Stimulated activated CD8-positive, alpha-beta memory T cell treated with anti-CD3 and anti-CD28 coated beads, Interleukin-7, amount 100 ng/mL, for 48 hours (primary cell): ENCODE results near the gene CHCHD1.
"Not testable (repeated sequence)": the region's sequence is repeated elsewhere in the genome, so short reads cannot be mapped to it uniquely, and the experiment has no call there.

ENCODE experiments used
- DNase-seq, 2 donors: peaks; one replicate each; pipeline ENCODE4 v3.0.0-alpha.2; 2020; ENCODE audit warnings: low read depth in 1 of 2; ENCODE audit errors: extremely low read depth in 1 of 2

Gene CHCHD1

DNA sequence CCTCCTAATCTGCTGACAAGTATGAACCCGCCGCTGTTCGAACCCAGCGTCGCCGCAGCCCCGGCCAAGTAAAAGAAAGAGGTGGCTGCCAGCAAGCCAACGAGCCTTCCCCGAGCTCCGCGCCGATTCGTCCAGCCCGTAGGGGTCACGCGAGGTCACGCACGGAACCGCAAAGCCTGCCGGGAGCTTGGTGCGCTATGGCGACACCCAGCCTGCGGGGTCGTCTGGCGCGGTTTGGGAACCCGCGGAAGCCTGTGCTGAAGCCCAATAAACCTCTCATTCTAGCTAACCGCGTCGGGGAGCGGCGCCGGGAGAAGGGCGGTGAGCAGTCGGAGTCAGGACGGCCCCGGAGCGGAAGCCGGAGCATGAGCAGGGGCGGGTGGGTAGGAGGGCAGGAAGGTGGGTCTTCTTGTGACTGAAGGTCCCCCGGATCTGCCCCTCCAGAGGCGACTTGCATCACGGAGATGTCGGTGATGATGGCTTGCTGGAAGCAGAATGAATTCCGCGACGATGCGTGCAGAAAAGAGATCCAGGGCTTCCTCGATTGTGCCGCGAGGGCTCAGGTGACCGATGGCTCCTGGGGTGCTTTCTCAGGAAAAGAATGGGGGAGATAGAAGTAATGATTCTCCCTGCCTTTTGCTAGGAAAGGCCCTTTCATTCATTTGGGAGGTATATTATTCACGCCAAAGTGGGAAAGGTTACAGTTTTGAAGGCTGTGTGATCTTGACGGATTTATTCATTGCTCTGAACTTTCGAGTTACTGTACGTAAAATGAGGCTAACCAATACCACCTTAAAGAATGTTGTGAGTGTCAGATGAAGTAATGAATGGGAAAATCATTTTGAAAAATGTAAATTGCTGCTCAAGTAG lies at the start of gene CHCHD1:
CHCHD1 (plus strand) TSS at position 170 of the 870 bp plus-strand sequence; CDS start at position 198, 28 bp downstream.
- peak; percentile 83 to 86 for DNase-seq

GRCh38 chr10:73732426-73732825 lies 49.4 kb upstream of the CHCHD1 start:
- DNase-seq: no peak

DNA sequence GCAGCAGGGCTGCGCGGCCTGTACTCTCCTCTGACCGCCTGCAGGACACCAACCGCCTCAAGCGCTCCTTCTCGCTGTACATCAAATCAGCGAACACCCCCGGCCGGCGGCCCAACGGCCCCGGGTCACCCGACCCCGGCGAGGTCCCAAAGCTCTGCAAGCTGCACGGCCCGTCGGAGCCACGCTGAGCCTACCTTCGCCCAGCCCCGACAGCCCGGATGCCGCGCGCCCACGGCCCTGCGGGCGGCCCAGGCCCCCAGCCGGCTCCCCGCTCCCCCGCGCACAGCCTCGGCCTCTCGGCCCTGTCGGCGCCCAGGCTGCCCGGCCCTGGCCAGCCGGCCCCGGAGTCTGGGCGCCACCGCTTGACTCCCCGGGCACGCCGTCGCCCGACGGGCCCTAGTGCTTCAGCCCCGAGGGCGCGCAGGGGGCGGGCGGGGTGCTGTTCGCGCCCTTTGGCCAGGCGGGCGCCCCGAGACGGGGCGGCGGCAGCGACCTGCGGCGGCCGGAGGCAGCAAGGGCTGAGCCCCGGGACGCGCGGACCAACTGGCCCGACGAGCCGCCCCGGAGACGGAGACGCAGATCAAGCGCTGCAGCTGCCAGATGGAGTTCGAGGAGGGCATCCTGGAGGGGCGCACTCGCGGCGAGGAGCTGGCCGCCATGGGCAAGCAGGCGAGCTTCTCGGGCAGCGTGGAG lies 48.8 kb upstream of the CHCHD1 start:
- no peak for DNase-seq

DNA sequence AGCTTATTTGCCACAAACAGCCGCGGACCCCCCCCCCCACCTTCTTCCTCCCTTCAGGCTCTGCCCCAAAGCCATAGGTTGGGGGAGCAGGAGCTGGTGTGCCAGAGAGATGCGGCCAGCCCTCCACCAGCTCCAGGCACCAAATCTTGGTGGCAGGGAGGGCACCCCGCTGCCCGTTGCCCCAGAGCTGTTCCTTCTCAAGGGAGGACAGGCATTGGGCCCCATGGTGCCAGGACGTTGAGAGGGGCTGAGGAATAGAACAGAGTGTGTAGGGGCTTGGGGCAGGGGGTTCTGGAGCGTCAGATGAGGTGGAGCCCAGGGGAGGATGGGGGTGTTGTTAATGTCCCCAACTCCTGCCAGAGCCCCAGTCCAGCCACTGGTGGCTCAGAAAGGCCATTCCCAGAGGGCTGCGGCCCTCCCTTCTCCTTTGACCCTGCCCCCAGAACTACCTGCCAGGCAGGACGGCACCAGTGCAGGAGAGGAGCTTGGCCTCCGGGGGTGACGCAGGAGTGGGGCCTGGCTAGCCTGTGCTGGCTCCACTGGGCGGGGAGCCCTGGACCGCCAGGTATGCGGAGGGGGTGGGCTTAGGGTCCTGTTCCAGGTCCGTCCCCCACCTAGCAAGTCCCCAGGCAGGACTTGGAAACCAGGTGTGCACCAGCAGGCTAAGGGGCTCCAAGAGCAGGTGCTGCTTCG lies 47.7 kb upstream of the CHCHD1 start:
- DNase-seq: no peak

DNA sequence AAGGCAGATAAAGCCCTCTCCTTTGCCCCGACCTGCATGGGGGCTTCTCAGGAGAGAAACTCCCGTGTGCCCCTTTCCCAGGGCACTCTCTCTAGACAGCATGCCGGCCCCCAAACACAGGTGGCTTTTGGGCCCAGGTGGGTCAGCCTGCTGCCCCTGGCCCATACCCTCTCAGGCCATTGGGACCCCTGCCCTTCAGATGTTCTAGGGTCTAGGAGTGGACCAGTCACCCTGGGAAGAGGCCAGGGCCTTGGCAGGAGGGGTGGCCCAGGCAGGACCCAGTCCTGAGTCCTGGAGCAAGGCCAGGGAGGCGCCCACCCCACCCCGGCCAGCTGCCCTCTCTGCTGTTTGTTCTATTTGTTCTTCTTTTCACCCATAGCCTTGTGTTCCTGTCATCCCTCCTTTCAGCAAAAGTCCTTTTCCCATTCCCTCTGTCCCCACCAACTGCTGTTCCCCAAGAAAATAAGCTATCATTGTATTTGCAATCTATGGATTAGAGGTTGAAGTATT lies 47.0 kb upstream of the CHCHD1 start:
- no peak for DNase-seq

DNA sequence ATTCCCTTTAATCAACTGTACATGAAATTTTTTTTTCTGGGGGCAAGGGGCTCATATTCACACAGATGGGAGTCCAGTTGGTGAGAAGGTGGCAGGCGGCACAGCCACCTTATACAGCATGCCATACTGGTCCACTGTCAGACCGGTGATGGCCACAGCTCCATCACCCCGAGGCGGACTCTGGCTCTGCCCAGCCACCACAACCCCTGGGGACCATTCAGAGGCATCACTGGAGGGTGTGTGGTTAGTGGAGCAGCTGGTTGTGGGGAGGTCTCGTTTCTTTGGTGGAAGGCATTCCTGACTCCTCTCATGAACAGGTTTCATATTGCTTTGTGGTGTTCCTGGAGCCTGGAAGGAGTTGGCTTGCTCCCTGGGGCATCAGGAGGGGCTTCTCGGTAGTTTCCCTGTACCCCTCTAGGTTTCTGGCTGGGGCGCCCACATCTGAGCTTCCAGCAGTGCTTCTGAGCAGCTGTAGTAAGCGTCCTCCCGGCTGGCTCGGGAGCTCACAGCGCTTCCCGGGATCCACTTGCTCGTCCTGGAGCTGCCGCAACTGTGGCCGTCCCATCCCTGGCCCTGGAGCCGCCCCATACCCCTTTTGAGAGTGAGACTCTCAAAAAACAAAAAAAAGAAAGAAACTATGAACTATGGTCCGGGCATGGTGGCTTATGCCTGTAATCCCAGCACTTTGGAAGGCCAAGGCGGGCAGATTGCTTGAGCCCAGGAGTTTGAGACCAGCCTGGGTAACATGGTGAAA lies 41.2 kb upstream of the CHCHD1 start:
- DNase-seq: not testable (repeated sequence)

GRCh38 chr10:73742454-73742734 lies 39.5 kb upstream of the CHCHD1 start:
- DNase-seq: no peak

DNA sequence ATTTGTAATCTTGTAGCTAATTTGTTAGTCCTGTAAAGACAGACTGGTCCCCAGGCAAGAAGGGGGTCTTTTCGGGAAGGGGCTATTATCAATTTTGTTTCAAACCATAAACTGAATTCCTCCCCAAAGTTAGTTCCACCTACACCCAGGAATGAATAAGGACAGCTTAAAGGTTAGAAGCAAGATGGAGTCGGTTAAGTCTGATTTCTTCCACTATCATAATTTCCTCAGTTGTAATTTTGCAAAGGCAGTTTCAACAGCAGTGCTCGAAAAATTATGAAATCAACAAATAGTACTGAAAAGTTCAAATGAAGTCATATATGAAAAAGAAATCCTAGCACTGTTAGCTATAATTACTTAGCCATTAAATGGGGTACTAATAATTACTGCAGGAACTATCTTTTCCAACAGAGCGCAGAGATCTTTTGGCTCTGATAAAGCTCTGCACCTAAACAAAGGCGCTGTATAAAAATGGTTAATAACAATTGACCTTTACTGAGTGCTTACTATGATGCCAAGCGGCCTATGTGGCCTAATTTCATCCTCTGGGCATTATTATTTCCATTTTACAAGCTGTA lies 38.4 kb upstream of the CHCHD1 start:
- no peak for DNase-seq

DNA sequence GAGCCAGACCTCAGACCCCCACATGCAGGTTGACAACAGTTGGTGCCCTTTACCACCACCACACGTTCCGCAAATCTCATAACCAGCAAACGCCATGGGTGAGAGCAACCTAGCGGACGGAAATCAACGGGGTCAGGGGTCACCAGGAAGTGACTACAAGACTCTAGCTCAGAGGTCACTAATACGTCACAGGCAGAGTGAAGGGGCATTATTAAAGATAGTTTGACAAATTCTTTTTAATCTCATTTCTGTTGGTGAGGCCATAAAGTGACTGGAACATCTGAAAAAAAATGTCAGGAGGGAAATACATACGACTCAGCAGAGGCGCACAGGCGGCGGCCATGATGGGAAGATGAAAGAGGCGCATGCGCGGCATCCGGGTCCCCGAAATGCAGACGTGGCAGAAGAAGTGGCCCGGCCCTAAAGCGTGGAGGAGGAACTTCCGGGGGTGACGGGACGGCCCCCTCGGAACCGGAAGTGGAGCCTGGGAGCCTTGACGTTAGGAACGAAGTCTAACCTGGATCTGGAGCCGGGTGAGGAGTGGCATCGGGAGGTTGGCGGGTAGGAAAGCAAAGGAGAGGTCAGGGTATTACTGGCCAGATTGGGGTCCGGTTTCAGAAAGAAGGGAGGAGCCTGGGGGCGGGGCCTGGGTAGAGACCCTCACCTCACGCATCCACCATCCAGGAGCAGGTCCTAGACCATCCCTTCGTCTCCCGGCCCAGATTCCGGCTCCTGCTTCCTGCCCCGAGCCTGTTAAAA lies 37.8 kb upstream of the CHCHD1 start, which contains the start of gene SEC24C:
SEC24C (plus strand) TSS at position 468 of the 759 bp plus-strand sequence. CDS start 2,461 bp downstream, outside the sequence.
- peak; percentile 86 to 94 for DNase-seq

- peak in 1 of 2 donors; percentile 60 for DNase-seq
These were observed 37.2 kb upstream of the CHCHD1 start for GRCh38 chr10:73744664-73744975.

DNA sequence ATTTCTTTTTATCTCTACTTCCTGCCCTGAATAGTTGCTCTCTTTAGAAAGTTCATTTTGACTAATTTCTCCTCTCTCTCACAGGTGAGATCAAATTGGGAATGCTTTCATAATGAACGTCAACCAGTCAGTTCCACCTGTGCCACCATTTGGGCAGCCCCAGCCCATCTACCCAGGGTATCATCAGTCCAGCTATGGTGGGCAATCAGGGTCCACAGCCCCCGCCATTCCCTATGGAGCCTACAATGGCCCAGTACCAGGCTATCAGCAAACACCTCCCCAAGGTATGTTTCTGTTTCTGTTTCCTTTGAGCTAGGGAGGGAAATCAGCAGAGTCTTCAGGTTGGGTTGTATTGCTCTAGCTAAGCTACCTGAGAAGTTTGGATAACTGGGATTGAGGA lies 35.1 kb upstream of the CHCHD1 start:
- DNase-seq: no peak

DNA sequence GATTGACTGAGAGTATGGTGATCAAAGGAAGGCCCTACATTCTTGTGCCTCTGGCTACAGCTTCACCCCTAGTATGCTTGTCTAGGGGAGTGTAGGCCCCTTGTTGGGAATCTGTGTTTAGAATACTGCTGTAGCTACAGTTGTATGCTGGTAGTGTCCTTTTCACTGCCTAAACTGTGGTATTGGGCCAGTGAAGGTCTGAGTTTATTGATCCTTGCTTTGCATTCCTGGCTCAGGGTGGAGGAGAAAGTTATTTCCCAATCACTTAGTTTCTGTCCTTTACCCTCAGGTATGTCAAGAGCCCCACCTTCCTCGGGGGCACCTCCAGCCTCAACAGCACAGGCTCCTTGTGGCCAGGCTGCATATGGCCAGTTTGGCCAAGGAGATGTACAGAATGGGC lies 31.0 kb upstream of the CHCHD1 start:
- no peak for DNase-seq

- no peak for DNase-seq
These were observed 25.7 kb upstream of the CHCHD1 start for GRCh38 chr10:73756183-73756582.

DNA sequence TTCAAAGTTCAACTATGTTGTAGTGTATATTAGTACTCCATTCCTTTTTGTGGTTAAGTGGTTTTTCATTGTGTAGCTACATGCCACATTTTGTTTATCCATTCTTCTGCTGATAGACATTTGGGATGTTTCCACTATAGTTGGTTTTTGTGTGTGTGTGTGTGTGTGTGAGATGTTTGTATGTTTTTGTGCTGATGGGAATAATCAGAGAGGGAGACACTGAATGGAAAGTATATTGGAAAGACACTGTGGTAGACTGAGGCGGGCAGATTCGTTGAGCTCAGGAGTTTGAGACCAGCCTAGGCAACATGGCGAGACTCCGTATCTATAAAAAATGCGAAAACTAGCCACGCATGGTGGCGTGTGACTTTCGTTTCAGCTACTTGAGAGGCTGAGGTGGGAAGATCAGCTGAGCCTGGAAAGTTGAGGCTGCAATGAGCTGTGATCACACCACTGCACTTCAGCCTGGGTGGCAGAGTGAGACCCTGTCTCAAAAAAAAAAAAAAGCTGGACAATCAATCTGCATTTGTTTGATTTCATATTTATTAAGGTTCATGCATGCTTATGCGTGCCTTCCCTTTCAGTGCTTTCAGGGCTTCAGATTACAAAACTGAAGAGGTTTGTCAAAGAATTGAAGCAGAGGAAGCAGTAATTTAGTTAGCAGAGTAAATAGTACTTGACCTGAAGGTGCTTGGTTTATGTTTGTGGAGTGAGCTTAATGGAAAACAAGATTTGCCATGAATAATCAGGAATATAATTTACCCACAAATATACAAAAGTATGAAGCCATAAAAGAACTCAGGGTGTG lies 22.9 kb upstream of the CHCHD1 start:
- DNase-seq: no peak

GRCh38 chr10:73759512-73760115 lies 22.2 kb upstream of the CHCHD1 start:
- DNase-seq: no peak

DNA sequence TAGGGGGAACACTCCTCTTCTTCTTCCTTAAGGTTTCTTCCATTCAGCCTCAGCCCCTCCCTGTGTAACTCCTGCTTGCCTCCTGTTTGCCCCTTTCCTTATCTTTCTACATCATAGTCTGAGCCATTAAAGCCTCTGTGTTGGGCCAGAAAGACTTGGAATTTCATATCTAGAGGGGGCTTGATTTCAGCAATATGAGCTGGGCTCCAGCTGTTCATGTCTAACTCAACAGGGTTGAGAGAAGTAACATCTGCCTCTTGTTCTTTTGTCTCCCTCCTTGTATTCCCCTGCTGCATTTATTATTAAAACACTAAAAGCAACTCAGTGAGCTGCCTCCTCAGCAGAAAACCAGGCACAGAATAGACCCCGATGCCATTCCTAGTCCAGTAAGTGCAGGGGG lies 20.1 kb upstream of the CHCHD1 start:
- no peak for DNase-seq

DNA sequence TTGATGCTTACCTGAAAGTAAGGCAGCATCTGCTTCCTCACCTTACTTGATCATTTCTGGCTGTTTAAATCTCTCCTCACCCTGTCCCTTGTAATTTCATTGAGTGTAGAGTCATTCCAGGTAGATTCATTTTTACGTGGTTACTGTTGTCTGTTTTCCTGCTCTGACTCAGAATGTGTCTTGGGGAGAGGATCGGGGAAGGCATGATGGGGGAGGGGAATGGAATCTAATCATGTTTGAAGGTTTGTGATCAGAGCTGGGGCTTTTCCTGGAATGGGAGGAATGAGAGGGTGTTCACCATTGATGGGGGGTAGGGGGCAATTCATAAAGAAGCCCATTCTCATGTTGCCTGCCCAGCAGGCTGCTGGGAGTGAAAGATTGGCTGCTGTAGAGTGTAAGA lies 18.9 kb upstream of the CHCHD1 start:
- no peak for DNase-seq

DNA sequence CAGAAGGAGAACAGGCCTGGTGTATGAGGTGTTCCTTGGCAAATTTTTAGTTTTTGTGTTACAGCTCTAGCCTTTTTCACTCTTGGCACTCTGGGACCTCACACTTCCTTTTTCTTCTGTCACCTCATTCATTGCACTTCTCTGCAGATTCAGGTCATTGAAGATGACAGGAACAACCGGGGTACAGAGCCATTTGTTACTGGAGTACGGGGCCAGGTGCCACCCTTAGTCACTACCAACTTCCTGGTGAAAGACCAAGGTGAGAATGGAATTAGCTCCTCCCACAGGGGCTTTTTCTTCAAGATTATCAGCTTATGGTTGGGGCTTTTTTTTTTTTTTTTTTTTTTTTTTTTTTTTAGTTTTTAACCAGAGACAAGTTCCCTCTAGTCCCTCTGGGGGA lies 18.5 kb upstream of the CHCHD1 start:
- DNase-seq: no peak

DNA sequence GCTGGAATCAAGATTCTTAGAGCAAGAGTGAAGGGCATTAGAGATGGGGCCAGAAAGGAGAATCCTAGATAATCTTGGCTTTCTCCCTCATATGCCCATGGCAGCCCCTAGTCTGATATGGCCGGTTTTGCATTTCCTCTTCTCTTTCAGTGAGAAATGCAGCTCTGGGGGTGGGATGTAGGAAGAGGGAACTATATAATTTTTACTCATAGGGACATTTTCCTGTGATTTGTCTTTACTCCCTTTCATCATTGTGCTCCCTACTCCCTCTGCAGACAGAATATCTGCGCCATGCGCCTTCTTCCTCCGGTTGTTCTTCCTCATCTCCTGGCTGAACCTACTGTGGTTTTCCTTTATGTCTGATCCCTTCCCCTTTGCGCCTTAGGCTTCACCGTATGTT lies 16.8 kb upstream of the CHCHD1 start:
- DNase-seq: no peak
